Fibroblast of peridontal ligament (primary cell): ENCODE results near the gene CASP2.

Experiments
- DNase-seq: peaks from one replicate; pipeline ENCODE4 v3.0.0-alpha.2; 2010; ENCODE audit errors: extremely low read depth

The CASP2 gene

GRCh38 chr7:143331179-143331801 is 43.1 kb downstream of the CASP2 start:
- peak; percentile 96 for DNase-seq

GRCh38 chr7:143334244-143334643 is 46.1 kb downstream of the CASP2 start:
- no peak for DNase-seq

- DNase-seq: no peak
These were observed 49.1 kb downstream of the CASP2 start for GRCh38 chr7:143337216-143337615.

GRCh38 chr7:143341842-143342241 is 53.7 kb downstream of the CASP2 start:
- DNase-seq: no peak

- no peak for DNase-seq
These were observed 55.4 kb downstream of the CASP2 start for GRCh38 chr7:143343596-143343995.

- DNase-seq: no peak
These were observed 57.3 kb downstream of the CASP2 start for GRCh38 chr7:143345428-143345900.

- DNase-seq: no peak
These were observed 57.9 kb downstream of the CASP2 start for GRCh38 chr7:143346018-143346417.

GRCh38 chr7:143347950-143348349 is 59.8 kb downstream of the CASP2 start:
- DNase-seq: no peak

- DNase-seq: no peak
These were observed 62.9 kb downstream of the CASP2 start for GRCh38 chr7:143351060-143351459.

GRCh38 chr7:143351574-143351973 is 63.4 kb downstream of the CASP2 start:
- no peak for DNase-seq

- DNase-seq: no peak
These were observed 64.4 kb downstream of the CASP2 start for GRCh38 chr7:143352531-143353002.

GRCh38 chr7:143354376-143354775 is 66.2 kb downstream of the CASP2 start:
- no peak for DNase-seq

- DNase-seq: no peak
These were observed 66.8 kb downstream of the CASP2 start for GRCh38 chr7:143354965-143355364.

GRCh38 chr7:143355450-143356385 is 67.6 kb downstream of the CASP2 start:
- no peak for DNase-seq

GRCh38 chr7:143356414-143357050 is 68.4 kb downstream of the CASP2 start:
- no peak for DNase-seq
